Measurements from ENCODE around the gene ZNF512.
"Not testable (repeated sequence)": the region's sequence is repeated elsewhere in the genome, so short reads cannot be mapped to it uniquely, and the experiment has no call there.

Gene ZNF512, protein sequence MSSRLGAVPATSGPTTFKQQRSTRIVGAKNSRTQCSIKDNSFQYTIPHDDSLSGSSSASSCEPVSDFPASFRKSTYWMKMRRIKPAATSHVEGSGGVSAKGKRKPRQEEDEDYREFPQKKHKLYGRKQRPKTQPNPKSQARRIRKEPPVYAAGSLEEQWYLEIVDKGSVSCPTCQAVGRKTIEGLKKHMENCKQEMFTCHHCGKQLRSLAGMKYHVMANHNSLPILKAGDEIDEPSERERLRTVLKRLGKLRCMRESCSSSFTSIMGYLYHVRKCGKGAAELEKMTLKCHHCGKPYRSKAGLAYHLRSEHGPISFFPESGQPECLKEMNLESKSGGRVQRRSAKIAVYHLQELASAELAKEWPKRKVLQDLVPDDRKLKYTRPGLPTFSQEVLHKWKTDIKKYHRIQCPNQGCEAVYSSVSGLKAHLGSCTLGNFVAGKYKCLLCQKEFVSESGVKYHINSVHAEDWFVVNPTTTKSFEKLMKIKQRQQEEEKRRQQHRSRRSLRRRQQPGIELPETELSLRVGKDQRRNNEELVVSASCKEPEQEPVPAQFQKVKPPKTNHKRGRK
- 13.5 to 23.0 (median 14.9) reads per million in 3 donors for total RNA-seq

DNA sequence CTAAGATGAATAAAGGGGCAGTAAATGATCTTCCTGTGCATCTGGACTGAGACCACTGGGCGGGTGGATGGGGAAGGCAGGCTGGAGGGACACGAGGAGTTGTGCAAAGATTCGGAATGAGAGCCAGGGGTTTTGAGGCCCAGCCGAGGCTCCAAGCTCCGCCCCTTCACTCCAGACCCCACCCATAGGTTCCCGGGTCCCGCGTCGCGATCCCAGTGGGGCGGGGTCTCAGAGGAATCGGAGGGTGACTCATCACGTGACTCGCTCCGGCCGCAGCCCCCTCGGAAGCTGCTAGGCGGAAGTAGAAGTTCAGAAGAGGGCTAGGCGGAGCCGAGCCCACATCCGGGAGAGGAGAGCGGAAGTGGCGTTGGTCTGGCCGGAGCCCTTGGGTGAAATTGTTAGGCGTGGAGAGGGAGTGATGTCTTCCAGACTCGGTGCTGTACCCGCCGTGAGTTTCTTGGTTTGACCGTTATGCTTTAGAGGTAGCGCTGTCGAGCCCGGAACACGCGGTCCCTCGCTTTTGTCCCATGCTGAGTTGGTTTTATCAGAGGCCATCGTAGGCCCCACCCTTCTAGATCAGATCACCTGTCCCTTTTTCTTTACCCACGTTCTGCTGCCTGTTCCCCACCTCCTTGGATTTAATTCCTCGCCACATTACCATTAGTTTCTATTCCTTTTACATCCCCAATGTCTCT lies at the start of gene ZNF512:
TSS of gene ZNF512 (plus strand) at position 348 of the 695 bp plus-strand sequence. CDS start at position 419, 71 bp downstream.
- Histone ChIP-seq H3K4me1 (ENCODE audit: control insufficient read depth, insufficient read depth, low read length, poor library complexity, severe bottlenecking) (peaks cover 28% of the 10 kb centered on the region), H3K4me3 (ENCODE audit: insufficient read depth, low read depth, low read length, poor library complexity, severe bottlenecking) (peak within 1 kb of the TSS; percentile 55), H3K27ac (ENCODE audit: insufficient read depth, low read length, poor library complexity, severe bottlenecking) (peak within 1 kb of the TSS; percentile 60), H3K27me3 (replicated peaks; ENCODE audit: control insufficient read depth, insufficient read depth, low read length, poor library complexity, severe bottlenecking) (no peaks in the 10 kb centered on the region), H3K9me3 (ENCODE audit: control insufficient read depth, low read length) (no peaks in the 10 kb centered on the region), H3K36me3 (ENCODE audit: control insufficient read depth, insufficient read depth, low read length) (no peaks in the 10 kb centered on the region)
- peak; percentile 60 to 77 (median 72) for DNase-seq

DNA sequence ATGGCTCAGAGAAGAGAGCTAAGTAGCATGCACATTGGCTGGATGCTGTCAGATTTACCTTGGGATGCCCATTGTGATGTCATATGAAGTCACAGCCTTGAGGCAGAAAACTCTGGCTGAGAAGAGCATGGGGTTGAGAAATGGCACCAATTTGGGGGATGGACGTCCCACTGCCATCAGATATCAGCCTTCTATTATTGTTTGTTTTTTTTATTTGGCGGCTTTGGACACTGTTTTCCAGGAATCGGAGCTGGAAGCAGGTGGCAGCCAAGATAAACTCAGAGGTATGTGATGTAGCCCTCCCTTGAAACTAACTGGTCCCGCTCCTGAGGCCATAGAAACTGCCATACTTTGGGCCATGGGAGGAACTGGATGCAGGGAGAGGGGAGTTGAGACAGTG lies 45.6 kb upstream of the ZNF512 start:
- Histone ChIP-seq H3K4me3 (ENCODE audit: insufficient read depth, low read depth, low read length, poor library complexity, severe bottlenecking) (no peak overlapping the region), H3K36me3 (ENCODE audit: control insufficient read depth, insufficient read depth, low read length) (no peaks in the 10 kb centered on the region), H3K4me1 (ENCODE audit: control insufficient read depth, insufficient read depth, low read length, poor library complexity, severe bottlenecking) (no peaks in the 10 kb centered on the region), H3K9me3 (ENCODE audit: control insufficient read depth, low read length) (no peaks in the 10 kb centered on the region), H3K27ac (ENCODE audit: insufficient read depth, low read length, poor library complexity, severe bottlenecking) (no peak overlapping the region), H3K27me3 (replicated peaks; ENCODE audit: control insufficient read depth, insufficient read depth, low read length, poor library complexity, severe bottlenecking) (no peaks in the 10 kb centered on the region)
- no peak for DNase-seq

DNA sequence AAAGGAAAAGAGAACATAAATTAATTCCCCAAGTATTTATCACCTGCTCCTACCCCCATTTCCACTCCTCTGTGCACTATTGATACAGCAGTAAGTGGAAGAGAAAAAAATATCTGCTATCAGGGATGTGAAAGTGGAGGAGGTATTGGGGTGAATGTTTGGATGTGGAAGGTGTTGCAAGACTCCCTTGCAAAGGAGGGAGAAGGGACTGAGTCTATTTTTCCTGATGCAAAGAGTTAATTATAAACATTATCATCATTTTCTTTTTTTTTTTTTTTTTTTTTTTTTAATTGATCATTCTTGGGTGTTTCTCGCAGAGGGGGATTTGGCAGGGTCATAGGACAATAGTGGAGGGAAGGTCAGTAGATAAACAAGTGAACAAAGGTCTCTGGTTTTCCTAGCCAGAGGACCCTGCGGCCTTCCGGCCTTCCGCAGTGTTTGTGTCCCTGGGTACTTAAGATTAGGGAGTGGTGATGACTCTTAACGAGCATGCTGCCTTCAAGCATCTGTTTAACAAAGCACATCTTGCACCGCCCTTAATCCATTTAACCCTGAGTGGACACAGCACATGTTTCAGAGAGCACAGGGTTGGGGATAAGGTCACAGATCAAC lies 43.9 kb upstream of the ZNF512 start:
- H3K4me1 ChIP-seq (ENCODE audit: control insufficient read depth, insufficient read depth, low read length, poor library complexity, severe bottlenecking); H3K9me3 ChIP-seq (ENCODE audit: control insufficient read depth, low read length); DNase-seq; H3K27ac ChIP-seq (ENCODE audit: insufficient read depth, low read length, poor library complexity, severe bottlenecking); H3K27me3 ChIP-seq (replicated peaks; ENCODE audit: control insufficient read depth, insufficient read depth, low read length, poor library complexity, severe bottlenecking); H3K36me3 ChIP-seq (ENCODE audit: control insufficient read depth, insufficient read depth, low read length); H3K4me3 ChIP-seq (ENCODE audit: insufficient read depth, low read depth, low read length, poor library complexity, severe bottlenecking): not testable (repeated sequence)

DNA sequence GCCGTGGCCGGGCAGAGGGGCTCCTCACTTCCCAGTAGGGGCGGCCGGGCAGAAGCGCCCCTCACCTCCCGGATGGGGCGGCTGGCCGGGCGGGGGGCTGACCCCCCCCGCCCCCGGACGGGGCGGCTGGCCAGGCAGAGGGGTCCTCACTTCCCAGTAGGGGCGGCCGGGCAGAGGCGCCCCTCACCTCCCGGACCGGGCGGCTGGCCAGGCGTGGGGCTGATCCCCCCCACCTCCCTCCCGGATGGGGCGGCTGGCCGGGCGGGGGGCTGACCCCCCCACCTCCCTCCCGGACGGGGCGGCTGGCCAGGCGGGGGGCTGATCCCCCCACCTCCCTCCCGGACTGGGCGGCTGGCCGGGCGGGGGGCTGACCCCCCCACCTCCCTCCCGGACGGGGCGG lies 43.2 kb upstream of the ZNF512 start:
- H3K27me3 ChIP-seq (replicated peaks; ENCODE audit: control insufficient read depth, insufficient read depth, low read length, poor library complexity, severe bottlenecking); DNase-seq; H3K4me1 ChIP-seq (ENCODE audit: control insufficient read depth, insufficient read depth, low read length, poor library complexity, severe bottlenecking); H3K9me3 ChIP-seq (ENCODE audit: control insufficient read depth, low read length); H3K36me3 ChIP-seq (ENCODE audit: control insufficient read depth, insufficient read depth, low read length); H3K27ac ChIP-seq (ENCODE audit: insufficient read depth, low read length, poor library complexity, severe bottlenecking); H3K4me3 ChIP-seq (ENCODE audit: insufficient read depth, low read depth, low read length, poor library complexity, severe bottlenecking): not testable (repeated sequence)

DNA sequence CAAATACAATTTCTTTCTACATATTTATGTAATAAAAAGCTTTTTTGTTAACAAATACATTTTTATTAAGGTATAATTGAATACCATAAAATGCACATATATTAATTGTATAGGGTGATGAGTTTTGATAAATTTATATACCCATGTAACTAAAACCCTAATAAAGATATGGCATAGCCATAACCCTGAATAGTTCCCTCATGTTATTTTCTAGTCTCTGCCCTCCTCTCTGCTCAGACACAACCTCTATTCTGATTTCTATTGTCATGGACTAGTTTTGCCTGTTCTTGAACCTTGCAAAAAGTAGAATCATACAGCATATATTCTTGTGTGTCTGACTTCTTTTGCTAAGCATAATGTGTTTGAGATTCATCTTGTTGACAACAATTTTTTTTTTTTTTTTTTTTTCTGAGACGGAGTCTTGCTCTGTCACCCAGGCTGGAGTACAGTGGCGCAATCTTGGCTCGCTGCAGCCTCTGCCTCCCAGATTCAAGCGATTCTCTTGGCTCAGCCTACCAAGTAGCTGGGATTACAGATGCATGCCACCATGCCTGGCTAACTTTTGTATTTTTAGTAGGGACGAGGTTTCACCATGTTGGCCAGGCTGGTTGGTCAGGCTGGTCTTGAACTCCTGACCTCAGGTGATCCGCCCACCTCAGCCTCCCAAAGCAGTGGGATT lies 38.6 kb upstream of the ZNF512 start:
- Histone ChIP-seq H3K9me3 (ENCODE audit: control insufficient read depth, low read length) (no peaks in the 10 kb centered on the region), H3K4me3 (ENCODE audit: insufficient read depth, low read depth, low read length, poor library complexity, severe bottlenecking) (no peak overlapping the region), H3K27me3 (replicated peaks; ENCODE audit: control insufficient read depth, insufficient read depth, low read length, poor library complexity, severe bottlenecking) (no peaks in the 10 kb centered on the region), H3K4me1 (ENCODE audit: control insufficient read depth, insufficient read depth, low read length, poor library complexity, severe bottlenecking) (no peaks in the 10 kb centered on the region), H3K36me3 (ENCODE audit: control insufficient read depth, insufficient read depth, low read length) (no peaks in the 10 kb centered on the region), H3K27ac (ENCODE audit: insufficient read depth, low read length, poor library complexity, severe bottlenecking) (no peak overlapping the region)
- no peak for DNase-seq

GRCh38 chr2:27545348-27546141 lies 37.3 kb upstream of the ZNF512 start:
- Histone ChIP-seq H3K27ac (ENCODE audit: insufficient read depth, low read length, poor library complexity, severe bottlenecking) (no peak overlapping the region), H3K36me3 (ENCODE audit: control insufficient read depth, insufficient read depth, low read length) (no peaks in the 10 kb centered on the region), H3K4me1 (ENCODE audit: control insufficient read depth, insufficient read depth, low read length, poor library complexity, severe bottlenecking) (no peaks in the 10 kb centered on the region), H3K9me3 (ENCODE audit: control insufficient read depth, low read length) (no peaks in the 10 kb centered on the region), H3K4me3 (ENCODE audit: insufficient read depth, low read depth, low read length, poor library complexity, severe bottlenecking) (no peak overlapping the region), H3K27me3 (replicated peaks; ENCODE audit: control insufficient read depth, insufficient read depth, low read length, poor library complexity, severe bottlenecking) (no peaks in the 10 kb centered on the region)
- DNase-seq, result no peak

GRCh38 chr2:27549303-27549702 lies 33.5 kb upstream of the ZNF512 start:
- no peak for DNase-seq

DNA sequence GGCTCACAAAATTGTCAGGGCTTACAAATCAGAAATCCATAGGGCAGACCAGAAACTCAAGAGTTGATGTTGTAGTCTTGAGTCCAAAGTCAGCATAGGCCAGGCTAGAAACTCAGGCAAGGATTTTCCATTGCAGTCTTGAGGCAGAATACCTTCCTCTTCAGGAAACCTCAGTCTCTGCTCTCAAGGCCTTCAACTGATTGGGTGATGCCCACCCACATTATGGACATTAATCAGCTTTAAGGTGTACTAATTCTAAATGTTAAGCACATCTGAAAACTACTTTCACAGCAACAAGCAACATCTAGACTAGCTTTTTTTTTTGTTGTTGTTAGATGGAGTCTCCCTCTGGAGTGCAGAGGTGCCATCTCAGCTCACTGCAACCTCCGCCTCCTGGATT lies 31.3 kb upstream of the ZNF512 start:
- DNase-seq, result no peak
- no peak overlapping the region for H3K4me3 ChIP-seq (ENCODE audit: insufficient read depth, low read depth, low read length, poor library complexity, severe bottlenecking)

More at GRCh38 chr2:27549303-27549702, 33.5 kb upstream of the ZNF512 start:
- Histone ChIP-seq H3K4me1 (ENCODE audit: control insufficient read depth, insufficient read depth, low read length, poor library complexity, severe bottlenecking) (no peaks in the 10 kb centered on the region), H3K9me3 (ENCODE audit: control insufficient read depth, low read length) (no peaks in the 10 kb centered on the region), H3K27ac (ENCODE audit: insufficient read depth, low read length, poor library complexity, severe bottlenecking) (no peak overlapping the region), H3K4me3 (ENCODE audit: insufficient read depth, low read depth, low read length, poor library complexity, severe bottlenecking) (no peak overlapping the region), H3K27me3 (replicated peaks; ENCODE audit: control insufficient read depth, insufficient read depth, low read length, poor library complexity, severe bottlenecking) (no peaks in the 10 kb centered on the region), H3K36me3 (ENCODE audit: control insufficient read depth, insufficient read depth, low read length) (no peaks in the 10 kb centered on the region)

GRCh38 chr2:27552941-27553340 lies 29.9 kb upstream of the ZNF512 start:
- Histone ChIP-seq H3K4me1 (ENCODE audit: control insufficient read depth, insufficient read depth, low read length, poor library complexity, severe bottlenecking) (no peaks in the 10 kb centered on the region), H3K27ac (ENCODE audit: insufficient read depth, low read length, poor library complexity, severe bottlenecking) (no peak overlapping the region), H3K36me3 (ENCODE audit: control insufficient read depth, insufficient read depth, low read length) (no peaks in the 10 kb centered on the region), H3K27me3 (replicated peaks; ENCODE audit: control insufficient read depth, insufficient read depth, low read length, poor library complexity, severe bottlenecking) (no peaks in the 10 kb centered on the region), H3K4me3 (ENCODE audit: insufficient read depth, low read depth, low read length, poor library complexity, severe bottlenecking) (no peak overlapping the region), H3K9me3 (ENCODE audit: control insufficient read depth, low read length) (no peaks in the 10 kb centered on the region)
- DNase-seq, result no peak

More for the DNA sequence above, 31.3 kb upstream of the ZNF512 start:
- H3K4me1 ChIP-seq (ENCODE audit: control insufficient read depth, insufficient read depth, low read length, poor library complexity, severe bottlenecking), result no peaks in the 10 kb centered on the region
- H3K27ac ChIP-seq (ENCODE audit: insufficient read depth, low read length, poor library complexity, severe bottlenecking), result no peak overlapping the region
- H3K9me3 ChIP-seq (ENCODE audit: control insufficient read depth, low read length), result no peaks in the 10 kb centered on the region
- H3K36me3 ChIP-seq (ENCODE audit: control insufficient read depth, insufficient read depth, low read length), result no peaks in the 10 kb centered on the region
- no peaks in the 10 kb centered on the region for H3K27me3 ChIP-seq (replicated peaks; ENCODE audit: control insufficient read depth, insufficient read depth, low read length, poor library complexity, severe bottlenecking)
